Naive thymus-derived CD8-positive, alpha-beta T cell (primary cell): ENCODE measurements around the gene ZDHHC5. TPM values are rescaled to one million over a fixed set of nuclear protein-coding genes. Genes with fewer than 3 reads are reported as not detected.

ENCODE experiments used
- ATAC-seq, 2 donors: fragments of 150-1000 bp; cut with Tn5 transposase in 1 of 2; sonication (Bioruptor Pico), chemical (Tn5 transposase) in 1 of 2; 1 replicate in 1 of 2; 2 replicates in 1 of 2; pipeline ENCODE4 v1.10.0; 2021; ENCODE audit warnings: mild to moderate bottlenecking in 2 of 2, moderate library complexity in 2 of 2
- POLR2A ChIA-PET: fragments of 350-600 bp; sonication (Branson Sonifier 250); formaldehyde crosslinking; loops from one replicate; lab custom pipeline; 2021; ENCODE audit warnings: antibody characterized with exemption; lab: Charles Lee
- DNase-seq, 10 donors: peaks; one replicate each; pipeline versions ENCODE4 v3.0.0 to v3.0.0-alpha.2; 2020 to 2022
- H3K27ac Mint-ChIP-seq, 10 donors: one replicate each; pipeline ENCODE4 v1.8.0; 2020 to 2022; ENCODE audit warnings: mild to moderate bottlenecking in 10 of 10, mixed read lengths in 10 of 10, moderate library complexity in 4 of 10, inconsistent platforms in 1 of 10
- H3K27me3 Mint-ChIP-seq, 5 donors: one replicate each; pipeline ENCODE4 v1.8.0; 2021 to 2022; ENCODE audit warnings: mixed read lengths in 5 of 5
- H3K36me3 Mint-ChIP-seq, 3 donors: one replicate each; pipeline ENCODE4 v1.8.0; 2020 to 2022; ENCODE audit warnings: mixed read lengths in 3 of 3, mild to moderate bottlenecking in 2 of 3, inconsistent platforms in 1 of 3
- H3K4me1 Mint-ChIP-seq, 4 donors: one replicate each; pipeline ENCODE4 v1.8.0; 2021 to 2022; ENCODE audit warnings: mixed read lengths in 4 of 4
- H3K4me3 Mint-ChIP-seq, 10 donors: one replicate each; pipeline ENCODE4 v1.8.0; 2020 to 2022; ENCODE audit warnings: mild to moderate bottlenecking in 10 of 10, mixed read lengths in 10 of 10, moderate library complexity in 6 of 10, inconsistent platforms in 1 of 10
- H3K9me3 Mint-ChIP-seq, 9 donors: one replicate each; pipeline ENCODE4 v1.8.0; 2020 to 2022; ENCODE audit warnings: mixed read lengths in 9 of 9, mild to moderate bottlenecking in 3 of 9, inconsistent platforms in 1 of 9, moderate library complexity in 1 of 9
- microRNA-seq: library from miRNA; unstranded; fragments of <30 nt; microRNA quantifications from one replicate; pipeline ENCODE4 v1.2.0, GENCODE V29; 2022; ENCODE audit warnings: borderline microRNAs expressed
- polyA plus RNA-seq, 3 donors: library from polyadenylated mRNA; unstranded; fragments of 300-500 nt; fragmentation: Illumina TruSeq; gene quantifications; one replicate each; pipeline ENCODE4 v1.2.3, GENCODE V29; 2021
- total RNA-seq, 8 experiments: library from RNA in 2 of 8; stranded (reverse) in 2 of 8; gene quantifications; one replicate each; pipeline ENCODE4 v1.2.3 and lab custom pipeline; 2021 to 2026

The ZDHHC5 gene
- total and polyA plus RNA-seq, 5 experiments from 2014 or later = 25.0 to 78.8 (median 43.4) TPM

- Mint-ChIP-seq H3K36me3 (peaks cover 7 to 66% (median 8%) of the 10 kb centered on the region in 3 donors), H3K9me3 (no peaks in the 10 kb centered on the region), H3K27me3 (no peaks in the 10 kb centered on the region), H3K27ac (peak overlapping the region in 8 of 10 donors; percentile 66 to 88 (median 82)), H3K4me3 (peak overlapping the region in 8 of 10 donors; percentile 26 to 67 (median 50)), H3K4me1 (peaks cover 23 to 74% (median 55%) of the 10 kb centered on the region in 4 donors)
- no peak for DNase-seq
- POLR2A ChIA-PET = interaction anchor here (1.1 to 1.2 kb wide), 2 partner anchors 23 to 103 kb away, joined by 3 read pairs; no protein-coding TSS in a partner anchor
- no peak for ATAC-seq
These were observed 76.4 kb downstream of the ZDHHC5 start for GRCh38 chr11:57744357-57744756.

DNA sequence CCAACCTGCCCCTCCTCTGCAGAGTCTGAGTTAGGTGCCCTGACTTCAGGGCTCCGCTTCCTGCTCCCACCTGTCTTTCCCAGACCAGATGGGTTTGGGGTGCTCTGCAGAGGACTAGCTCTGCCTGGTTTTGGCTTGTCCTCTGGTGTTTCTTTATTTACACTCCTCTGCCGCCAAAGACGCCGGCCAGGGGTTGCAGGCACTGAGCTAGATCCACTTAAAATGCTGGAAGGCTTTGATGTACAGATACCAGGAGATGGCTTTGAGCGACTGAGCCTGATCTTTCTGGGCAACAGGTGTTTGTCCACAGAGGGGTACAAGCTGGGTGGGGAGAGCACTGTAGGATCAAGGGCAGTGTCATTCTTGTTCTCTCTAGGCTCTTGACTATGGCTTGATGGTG lies 77.3 kb downstream of the ZDHHC5 start:
- H3K36me3 Mint-ChIP-seq = peaks cover 7 to 62% (median 8%) of the 10 kb centered on the region in 3 donors
- POLR2A ChIA-PET = interaction anchor here (0.6 to 1.2 kb wide), 4 partner anchors 22 to 104 kb away, joined by 3 to 5 read pairs (median 3); no protein-coding TSS in a partner anchor
- DNase-seq (no peak), ATAC-seq (no peak)
- H3K4me1 Mint-ChIP-seq = peaks cover 23 to 74% (median 55%) of the 10 kb centered on the region in 4 donors
- peak overlapping the region; percentile 15 to 87 (median 80) for H3K27ac Mint-ChIP-seq
- H3K9me3 Mint-ChIP-seq = no peaks in the 10 kb centered on the region
- peak overlapping the region in 2 of 10 donors; percentile 10 to 52 for H3K4me3 Mint-ChIP-seq
- no peaks in the 10 kb centered on the region for H3K27me3 Mint-ChIP-seq

- Mint-ChIP-seq H3K9me3 (no peaks in the 10 kb centered on the region), H3K4me3 (no peak overlapping the region), H3K4me1 (peaks cover 29 to 65% (median 49%) of the 10 kb centered on the region in 4 donors), H3K27ac (peak overlapping the region; percentile 37 to 90 (median 84)), H3K36me3 (peaks cover 6 to 65% (median 7%) of the 10 kb centered on the region in 3 donors), H3K27me3 (no peaks in the 10 kb centered on the region)
- POLR2A ChIA-PET = interaction anchor here (0.6 kb wide), 1 partner anchor 10 kb away, joined by 5 read pairs; no protein-coding TSS in a partner anchor
- DNase-seq = no peak
- no peak for ATAC-seq
These were observed 79.0 kb downstream of the ZDHHC5 start for GRCh38 chr11:57746920-57747319.

Small RNA genes within 50 kb of the gene (microRNA-seq; reads per million reads assigned to microRNA genes)
- gene MIR130A = 58.2 reads per million, percentile 56 among the genes with 10 or more reads in this experiment

Other genes with a start within 250 kb of the ZDHHC5 start
- gene SLC43A3, start 241.0 kb upstream of the ZDHHC5 start, total RNA-seq = 10 to 100 TPM; 14.5 to 17.4 TPM
- 10 to 100 TPM; 11.4 to 13.7 (median 11.5) TPM for gene SLC43A3, start 241.0 kb upstream of the ZDHHC5 start, polyA plus RNA-seq
- not detected for gene RTN4RL2, start 207.6 kb upstream of the ZDHHC5 start, total RNA-seq
- gene RTN4RL2, start 207.6 kb upstream of the ZDHHC5 start, polyA plus RNA-seq = under 1 TPM in 2 of 3 donors, not detected in 1; 0.09 to 0.21 TPM
- 10 to 100 TPM; 27.2 to 27.8 TPM for gene SLC43A1, start 152.4 kb upstream of the ZDHHC5 start, total RNA-seq
- gene SLC43A1, start 152.4 kb upstream of the ZDHHC5 start, polyA plus RNA-seq = 10 to 100 TPM; 15.3 to 23.2 (median 21.4) TPM
- 10 to 100 TPM; 26.6 to 30.2 TPM for gene TIMM10, start 137.4 kb upstream of the ZDHHC5 start, total RNA-seq
- gene TIMM10, start 137.4 kb upstream of the ZDHHC5 start, polyA plus RNA-seq = 10 to 100 TPM; 66.1 to 86.5 (median 70.5) TPM
- not detected for gene SMTNL1, start 130.5 kb upstream of the ZDHHC5 start, total RNA-seq
- under 1 TPM in 2 of 3 donors, not detected in 1; 0.12 to 0.37 TPM for gene SMTNL1, start 130.5 kb upstream of the ZDHHC5 start, polyA plus RNA-seq
- 10 to 100 TPM; 61.8 to 66.5 TPM for gene UBE2L6, start 100.4 kb upstream of the ZDHHC5 start, total RNA-seq
- 100 to 1,000 TPM; 218 to 246 (median 239) TPM for gene UBE2L6, start 100.4 kb upstream of the ZDHHC5 start, polyA plus RNA-seq
- gene SERPING1, start 70.4 kb upstream of the ZDHHC5 start, total RNA-seq = not detected
- gene SERPING1, start 70.4 kb upstream of the ZDHHC5 start, polyA plus RNA-seq = not detected
- gene YPEL4, start 18.2 kb upstream of the ZDHHC5 start, total RNA-seq = 10 to 100 TPM; 12.9 to 14.6 TPM
- gene YPEL4, start 18.2 kb upstream of the ZDHHC5 start, polyA plus RNA-seq = under 1 TPM in 1 of 3 donors, not detected in 2; 0.27 TPM
- gene CLP1, start 10.4 kb upstream of the ZDHHC5 start, total RNA-seq = 10 to 100 TPM; 13.5 TPM
- gene CLP1, start 10.4 kb upstream of the ZDHHC5 start, polyA plus RNA-seq = 10 to 100 TPM in 1 of 3 donors, 1 to 10 TPM in 2; 7.9 to 13.4 (median 9.4) TPM
- 10 to 100 TPM in 1 of 2 experiments, 1 to 10 TPM in 1; 9.3 to 11.9 TPM for gene MED19, start 44.1 kb downstream of the ZDHHC5 start, total RNA-seq
- gene MED19, start 44.1 kb downstream of the ZDHHC5 start, polyA plus RNA-seq = 10 to 100 TPM; 12.8 to 17.4 (median 15.7) TPM
- gene TMX2, start 44.5 kb downstream of the ZDHHC5 start, total RNA-seq = 10 to 100 TPM; 56.4 to 58.5 TPM
- 10 to 100 TPM; 69.9 to 85.8 (median 82.7) TPM for gene TMX2, start 44.5 kb downstream of the ZDHHC5 start, polyA plus RNA-seq
- gene SELENOH, start 73.4 kb downstream of the ZDHHC5 start, total RNA-seq = 100 to 1,000 TPM; 142 to 146 TPM
- 100 to 1,000 TPM; 294 to 419 (median 342) TPM for gene SELENOH, start 73.4 kb downstream of the ZDHHC5 start, polyA plus RNA-seq
- gene BTBD18, start 83.7 kb downstream of the ZDHHC5 start, total RNA-seq = under 1 TPM; 0.18 to 0.30 TPM
- under 1 TPM; 0.25 to 0.76 (median 0.27) TPM for gene BTBD18, start 83.7 kb downstream of the ZDHHC5 start, polyA plus RNA-seq
- gene CTNND1, start 93.7 kb downstream of the ZDHHC5 start, total RNA-seq = 10 to 100 TPM; 17.4 to 19.1 TPM
- 1 to 10 TPM; 1.3 to 1.5 (median 1.5) TPM for gene CTNND1, start 93.7 kb downstream of the ZDHHC5 start, polyA plus RNA-seq